Stimulated activated CD8-positive, alpha-beta memory T cell treated with anti-CD3 and anti-CD28 coated beads, Interleukin-12 subunit alpha, Interleukin-12 subunit beta, amount 100 ng/mL, for 24 hours (primary cell): ENCODE results near the gene ATXN1.
"Not testable (repeated sequence)": the region's sequence is repeated elsewhere in the genome, so short reads cannot be mapped to it uniquely, and the experiment has no call there.

ENCODE experiments used
- DNase-seq: peaks from one replicate; pipeline ENCODE4 v3.0.0-alpha.2; 2020; ENCODE audit errors: extremely low read depth

Gene ATXN1

GRCh38 chr6:16473908-16474771 lies 287.1 kb downstream of the ATXN1 start:
- DNase-seq = no peak

- no peak for DNase-seq
Observed at GRCh38 chr6:16473184-16473907, 287.9 kb downstream of the ATXN1 start.

GRCh38 chr6:16472349-16473069 lies 288.8 kb downstream of the ATXN1 start:
- DNase-seq = no peak

- DNase-seq = no peak
Observed at GRCh38 chr6:16471910-16472297, 289.4 kb downstream of the ATXN1 start.

GRCh38 chr6:16471222-16471909 lies 289.9 kb downstream of the ATXN1 start:
- no peak for DNase-seq

- no peak for DNase-seq
Observed at GRCh38 chr6:16470502-16471221, 290.6 kb downstream of the ATXN1 start.

GRCh38 chr6:16468991-16469615 lies 292.2 kb downstream of the ATXN1 start:
- no peak for DNase-seq

- no peak for DNase-seq
Observed at GRCh38 chr6:16466800-16467553, 294.3 kb downstream of the ATXN1 start.

GRCh38 chr6:16464045-16464444 lies 297.2 kb downstream of the ATXN1 start:
- no peak for DNase-seq

GRCh38 chr6:16463246-16463645 lies 298.0 kb downstream of the ATXN1 start:
- DNase-seq = not testable (repeated sequence)

GRCh38 chr6:16461491-16461890 lies 299.8 kb downstream of the ATXN1 start:
- DNase-seq = no peak

- DNase-seq = not testable (repeated sequence)
Observed at GRCh38 chr6:16459472-16459871, 301.8 kb downstream of the ATXN1 start.

- no peak for DNase-seq
Observed at GRCh38 chr6:16452348-16452747, 308.9 kb downstream of the ATXN1 start.

- no peak for DNase-seq
Observed at GRCh38 chr6:16450821-16451220, 310.4 kb downstream of the ATXN1 start.

- no peak for DNase-seq
Observed at GRCh38 chr6:16450285-16450684, 311.0 kb downstream of the ATXN1 start.

- no peak for DNase-seq
Observed at GRCh38 chr6:16446273-16446672, 315.0 kb downstream of the ATXN1 start.

GRCh38 chr6:16442031-16442430 lies 319.2 kb downstream of the ATXN1 start:
- no peak for DNase-seq

- no peak for DNase-seq
Observed at GRCh38 chr6:16441262-16441661, 320.0 kb downstream of the ATXN1 start.

GRCh38 chr6:16440636-16441212 lies 320.5 kb downstream of the ATXN1 start:
- DNase-seq = no peak
